B cell (primary cell): ENCODE results near the gene CFAP20DC. TPM values are rescaled to one million over a fixed set of nuclear protein-coding genes. Genes with fewer than 3 reads are reported as not detected.
A peak's percentile ranks its signal among the peaks of the same experiment; 100 is the strongest.

Source experiments
- ATAC-seq: fragments of 200-7000 bp; cut with Tn5 transposase; one replicate; pipeline ENCODE4 v1.10.0; 2021; ENCODE audit warnings: low read depth, mild to moderate bottlenecking, moderate number of reproducible peaks, moderate library complexity
- CTCF ChIA-PET: fragments of 350-600 bp; sonication (Branson Sonifier 250); formaldehyde crosslinking; loops from one replicate; lab custom pipeline; 2021; ENCODE audit warnings: antibody characterized with exemption, inconsistent platforms; lab: Charles Lee
- POLR2A ChIA-PET: fragments of 350-600 bp; sonication (Branson Sonifier 250); formaldehyde crosslinking; loops from one replicate; lab custom pipeline; 2021; ENCODE audit warnings: antibody characterized with exemption; lab: Charles Lee
- DNase-seq: peaks from one replicate; pipeline ENCODE4 v3.0.0; 2013
- H2AFZ ChIP-seq: 2 replicates; pipeline ENCODE4 v1.6.1; 2012; ENCODE audit warnings: mild to moderate bottlenecking, low read depth, low read length; ENCODE audit not compliant: insufficient read depth, poor library complexity, severe bottlenecking
- H3K27ac ChIP-seq, 2 donors: 1 replicate in 1 of 2; 2 replicates in 1 of 2; pipeline ENCODE4 v1.5.1; 2012 to 2013; ENCODE audit warnings: low read length in 2 of 2, mild to moderate bottlenecking in 2 of 2, moderate library complexity in 1 of 2
- H3K27me3 ChIP-seq, 4 experiments: fragments of 200-600 bp in 1 of 4; sonication (generic) in 1 of 4; replicated peaks in 1 of 4; 1 replicate in 2 of 4; 2 replicates in 2 of 4; pipeline versions ENCODE4 v1.6.1 to v1.7.0; 2013 to 2016; ENCODE audit warnings: low read length in 3 of 4, mild to moderate bottlenecking in 2 of 4, mixed read lengths in 1 of 4, moderate library complexity in 1 of 4; ENCODE audit not compliant: insufficient read depth in 4 of 4, control insufficient read depth in 3 of 4; ENCODE audit errors: control extremely low read depth in 1 of 4
- H3K36me3 ChIP-seq, 2 experiments: replicated peaks in 1 of 2; 1 replicate in 1 of 2; 2 replicates in 1 of 2; pipeline versions ENCODE4 v1.6.1 to v1.7.1; 2013; ENCODE audit warnings: low read length in 1 of 2; ENCODE audit not compliant: insufficient read depth in 2 of 2, control insufficient read depth in 1 of 2; ENCODE audit errors: control extremely low read depth in 1 of 2, extremely low read depth in 1 of 2
- H3K4me1 ChIP-seq, 2 donors: fragments of 200-600 bp in 1 of 2; sonication (generic) in 1 of 2; 1 replicate in 1 of 2; 2 replicates in 1 of 2; pipeline versions ENCODE4 v1.5.1 to v1.6.1; 2013 to 2017; ENCODE audit warnings: low read length in 2 of 2; ENCODE audit not compliant: control insufficient read depth in 2 of 2, insufficient read depth in 2 of 2
- H3K4me2 ChIP-seq: replicated peaks from 2 replicates; pipeline ENCODE3; 2012; ENCODE audit warnings: mild to moderate bottlenecking, low read depth, low read length; ENCODE audit not compliant: poor library complexity, severe bottlenecking
- H3K4me3 ChIP-seq, 5 experiments: fragments of 200-600 bp in 1 of 5; sonication (generic) in 1 of 5; 1 replicate in 3 of 5; 2 replicates in 2 of 5; pipeline versions ENCODE4 v1.5.1 to v1.7.0; 2011 to 2016; ENCODE audit warnings: low read length in 4 of 5, mild to moderate bottlenecking in 4 of 5, low read depth in 2 of 5, control low read depth in 1 of 5, moderate library complexity in 1 of 5; ENCODE audit not compliant: insufficient read depth in 1 of 5; ENCODE audit errors: control extremely low read depth in 1 of 5, extremely low read depth in 1 of 5
- H3K79me2 ChIP-seq: fragments of 200-600 bp; sonication (generic); one replicate; pipeline ENCODE4 v1.6.0; 2016; ENCODE audit warnings: low read length; ENCODE audit not compliant: control insufficient read depth, insufficient read depth
- H3K9ac ChIP-seq: fragments of 200-600 bp; sonication (generic); 2 replicates; pipeline ENCODE4 v1.6.1; 2017; ENCODE audit warnings: mild to moderate bottlenecking, low read length, moderate library complexity
- H3K9me3 ChIP-seq, 3 donors: one replicate each; pipeline versions ENCODE4 v1.6.1 to v1.7.1; 2013; ENCODE audit warnings: low read length in 2 of 3; ENCODE audit not compliant: control insufficient read depth in 2 of 3, insufficient read depth in 1 of 3; ENCODE audit errors: control extremely low read depth in 1 of 3
- H4K20me1 ChIP-seq: 2 replicates; pipeline ENCODE4 v1.6.0; 2012; ENCODE audit warnings: mild to moderate bottlenecking, low read length; ENCODE audit not compliant: insufficient read depth, control insufficient read depth, poor library complexity, severe bottlenecking
- H3K27ac Mint-ChIP-seq: one replicate; pipeline ENCODE4 v1.8.0; 2021; ENCODE audit warnings: mixed read lengths
- H3K27me3 Mint-ChIP-seq: one replicate; pipeline ENCODE4 v1.8.0; 2021; ENCODE audit warnings: mixed read lengths
- H3K4me1 Mint-ChIP-seq: one replicate; pipeline ENCODE4 v1.8.0; 2021; ENCODE audit warnings: mixed read lengths
- H3K4me3 Mint-ChIP-seq: one replicate; pipeline ENCODE4 v1.8.0; 2021; ENCODE audit warnings: mixed read lengths
- H3K9me3 Mint-ChIP-seq: one replicate; pipeline ENCODE4 v1.8.0; 2022; ENCODE audit warnings: mixed read lengths; ENCODE audit not compliant: insufficient read depth
- CTCF ChIP-seq: fragments of 200-600 bp; IDR thresholded peaks from one replicate; pipeline ENCODE4 v1.8.0; 2022; ENCODE audit warnings: antibody characterized with exemption, mild to moderate bottlenecking
- EZH2 ChIP-seq: IDR thresholded peaks from 2 replicates; pipeline ENCODE4 v1.6.1; 2012; ENCODE audit warnings: borderline replicate concordance, low read depth, mild to moderate bottlenecking, moderate library complexity, low read length; ENCODE audit not compliant: insufficient read depth, poor library complexity, severe bottlenecking
- WGBS: methylation state at CpG from one replicate; pipeline ENCODE4 v1.1.5; 2013; ENCODE audit warnings: missing lambda C conversion rate; ENCODE audit not compliant: insufficient coverage; 5-methylcytosine and 5-hydroxymethylcytosine counted together
- intact Hi-C: fragments of 100-400 bp; cut with micrococcal nuclease; formaldehyde crosslinking; loops from one replicate; pipeline ENCODE4 v1.10.0; 2022
- polyA plus RNA-seq: library from polyadenylated mRNA; depleted of rRNA; stranded (reverse); fragments of >200 nt; gene quantifications from 2 replicates; pipeline ENCODE4 v1.2.3, GENCODE V29; 2012
- total RNA-seq, 2 donors: library from RNA; stranded (reverse); fragments of 120-200 nt in 1 of 2; gene quantifications; 1 replicate in 1 of 2; 2 replicates in 1 of 2; pipeline versions ENCODE4 v1.2.3 to v1.2.4, GENCODE V29; 2013 to 2022

The CFAP20DC gene
- total and polyA plus RNA-seq, 2 donors (not counting 1 experiment from before 2014, with no cell fraction given) = 0.27 to 1.2 TPM

DNA sequence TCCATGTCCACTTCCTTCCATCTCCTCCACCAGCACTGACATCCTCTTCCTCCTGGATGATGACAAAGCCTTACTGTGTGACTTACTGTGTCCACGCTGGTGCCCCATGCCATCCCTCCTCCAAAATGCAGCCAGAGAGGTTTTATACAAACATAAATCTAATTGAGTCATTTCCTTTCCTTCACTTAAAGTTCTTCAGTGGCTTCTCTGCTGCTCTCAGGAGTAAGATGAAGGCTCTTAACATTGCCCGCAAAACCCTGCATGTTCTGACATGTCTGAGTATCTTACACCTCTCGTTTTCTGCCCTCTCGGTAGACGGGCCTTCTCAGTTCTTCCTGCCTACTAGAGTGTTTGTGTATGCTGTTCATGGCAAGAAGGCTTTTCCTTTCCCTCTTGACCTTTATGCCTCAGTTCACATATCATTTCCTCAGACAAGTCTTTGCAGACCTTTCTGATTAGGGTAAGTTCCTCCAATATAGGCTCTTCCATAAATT lies 175.5 kb downstream of the CFAP20DC start:
- Histone ChIP-seq H2AFZ (no peak overlapping the region), H4K20me1 (no peaks in the 10 kb centered on the region), H3K27me3 (no peaks in the 10 kb centered on the region), H3K9me3 (no peaks in the 10 kb centered on the region), H3K79me2 (no peaks in the 10 kb centered on the region), H3K4me3 (no peak overlapping the region), H3K9ac (no peak overlapping the region), H3K4me1 (no peaks in the 10 kb centered on the region), H3K27ac (no peak overlapping the region), H3K36me3 (no peaks in the 10 kb centered on the region), H3K4me2 (no peak overlapping the region)
- ChIA-PET POLR2A (no interaction called here), CTCF (no interaction called here)
- DNase-seq (no peak), ATAC-seq (no peak)
- no peaks in the 10 kb centered on the region for H3K4me1 Mint-ChIP-seq
- intact Hi-C loops = no loop called here
- H3K4me3 Mint-ChIP-seq = no peak overlapping the region
- no peaks in the 10 kb centered on the region for H3K9me3 Mint-ChIP-seq
- no peaks in the 10 kb centered on the region for H3K27me3 Mint-ChIP-seq
- H3K27ac Mint-ChIP-seq = no peak overlapping the region
- 35% methylated on average over 2 of the region's 5 CpGs for WGBS
- TF ChIP-seq EZH2 (no peak), CTCF (no peak)

DNA sequence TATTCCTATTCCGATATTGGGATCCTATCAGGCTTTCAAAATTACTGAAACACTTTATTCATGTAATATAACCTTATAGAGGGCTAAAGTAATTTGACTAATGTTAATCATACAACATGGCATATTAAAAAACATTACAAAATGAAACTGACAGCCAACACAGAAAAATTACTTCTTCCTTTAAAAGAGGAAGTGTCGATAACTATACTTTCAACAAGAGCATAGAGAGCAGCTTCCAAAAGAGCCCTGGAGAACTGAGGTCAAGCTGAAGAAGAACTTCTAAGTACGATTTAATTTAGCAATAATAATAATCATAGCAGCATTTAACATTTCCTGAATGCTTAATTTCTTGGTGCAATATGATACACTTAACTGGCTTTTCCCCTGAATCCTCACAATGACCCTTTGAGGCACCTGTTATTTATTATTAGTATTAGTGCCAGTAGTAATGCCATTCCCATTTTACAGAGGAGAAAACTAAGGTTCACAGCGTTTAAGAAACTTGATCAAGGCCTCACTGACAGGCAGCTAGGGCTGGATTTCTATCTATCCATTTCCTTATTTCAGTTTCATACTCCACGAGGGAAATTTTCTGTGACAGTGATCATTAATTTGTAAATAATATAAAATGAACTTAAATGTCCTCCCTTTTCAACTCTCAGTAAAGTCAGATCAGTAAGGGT lies 181.6 kb downstream of the CFAP20DC start:
- ChIA-PET POLR2A (no interaction called here), CTCF (no interaction called here)
- Histone ChIP-seq H3K4me1 (peaks cover 4 to 12% of the 10 kb centered on the region in 2 donors), H3K9me3 (no peaks in the 10 kb centered on the region), H3K27me3 (no peaks in the 10 kb centered on the region), H2AFZ (peak overlapping the region; percentile 57), H3K36me3 (no peaks in the 10 kb centered on the region), H3K4me3 (no peak overlapping the region), H4K20me1 (no peaks in the 10 kb centered on the region), H3K9ac (peak overlapping the region; percentile 41), H3K79me2 (no peaks in the 10 kb centered on the region), H3K4me2 (peak overlapping the region; percentile 57), H3K27ac (peak overlapping the region in 1 of 2 donors; percentile 75)
- WGBS = no CpG with 5 or more reads among the region's 5 CpGs
- ATAC-seq = peak; percentile 51
- peak; percentile 35 for DNase-seq
- TF ChIP-seq CTCF (no peak), EZH2 (no peak)
- intact Hi-C loops = no loop called here
- Mint-ChIP-seq H3K27me3 (no peaks in the 10 kb centered on the region), H3K4me1 (peaks cover 12% of the 10 kb centered on the region), H3K27ac (peak overlapping the region; percentile 4), H3K9me3 (no peaks in the 10 kb centered on the region), H3K4me3 (peak overlapping the region; percentile 81)
